Lung (tissue), 12 donors: ENCODE data around the gene PCTP. TPM values are rescaled to one million over a fixed set of nuclear protein-coding genes. Genes with fewer than 3 reads are reported as not detected.

Source experiments
- ATAC-seq: fragments of 200-7000 bp; cut with Tn5 transposase; one replicate; pipeline ENCODE4 v1.9.1; 2020; ENCODE audit warnings: moderate number of reproducible peaks; ENCODE audit not compliant: insufficient read depth, low FRiP score
- DNase-seq, 3 donors: peaks; one replicate each; pipeline ENCODE4 v3.0.0-alpha.2; 2013 to 2017
- H3K27ac ChIP-seq, 2 donors: one replicate each; pipeline ENCODE4 v1.5.1; 2013; ENCODE audit warnings: mild to moderate bottlenecking in 2 of 2, moderate library complexity in 2 of 2, control low read depth in 1 of 2, inconsistent platforms in 1 of 2, low read depth in 1 of 2, low read length in 1 of 2
- H3K27me3 ChIP-seq, 3 donors: one replicate each; pipeline ENCODE4 v1.5.1; 2013; ENCODE audit warnings: low read length in 2 of 3; ENCODE audit not compliant: control insufficient read depth in 3 of 3, insufficient read depth in 3 of 3
- H3K36me3 ChIP-seq, 4 donors: one replicate each; pipeline ENCODE4 v1.5.1; 2013; ENCODE audit warnings: low read length in 4 of 4, mild to moderate bottlenecking in 1 of 4, moderate library complexity in 1 of 4; ENCODE audit not compliant: control insufficient read depth in 4 of 4, insufficient read depth in 4 of 4
- H3K4me1 ChIP-seq, 5 donors: one replicate each; pipeline ENCODE4 v1.5.1; 2013; ENCODE audit warnings: low read length in 5 of 5, mild to moderate bottlenecking in 2 of 5, moderate library complexity in 1 of 5; ENCODE audit not compliant: control insufficient read depth in 5 of 5, insufficient read depth in 5 of 5
- H3K4me3 ChIP-seq: one replicate; pipeline ENCODE4 v1.5.1; 2013; ENCODE audit warnings: mild to moderate bottlenecking, control low read depth, moderate library complexity
- H3K9ac ChIP-seq, 2 donors: one replicate each; pipeline ENCODE4 v1.5.1; 2013; ENCODE audit warnings: low read length in 2 of 2, control low read depth in 1 of 2; ENCODE audit not compliant: insufficient read depth in 1 of 2
- H3K9me3 ChIP-seq, 4 donors: one replicate each; pipeline ENCODE4 v1.5.1; 2013; ENCODE audit warnings: low read length in 3 of 4, mild to moderate bottlenecking in 1 of 4, moderate library complexity in 1 of 4; ENCODE audit not compliant: control insufficient read depth in 4 of 4, insufficient read depth in 3 of 4
- CTCF ChIP-seq: IDR thresholded peaks from 2 replicates; pipeline ENCODE4 v1.5.1; 2012; ENCODE audit warnings: mild to moderate bottlenecking; ENCODE audit errors: control extremely low read depth, extremely low read depth
- WGBS, 2 donors: extraction: QIAGEN DNeasy Blood & Tissue Kit; methylation state at CpG; one replicate each; pipeline ENCODE4 v1.1.7; 2013; 5-methylcytosine and 5-hydroxymethylcytosine counted together
- polyA plus RNA-seq, 2 donors: library from polyadenylated mRNA; stranded (reverse); fragments of 200-250 nt; gene quantifications; one replicate each; pipeline ENCODE4 v1.2.1, GENCODE V29; 2013
- total RNA-seq, 2 donors: library from RNA; depleted of rRNA in 1 of 2; stranded (reverse); fragments of >200 nt in 1 of 2; gene quantifications; one replicate each; pipeline ENCODE4 v1.2.1, GENCODE V29; 2014 to 2021
- donor health status: control.
- donor health status: control.
- donor health status: Bipolar disorder and iron deficiency.
- donor health status: healthy.
- donor health status: DM: yes; HTN: yes; CAD: no.

Gene PCTP
- total and polyA plus RNA-seq, 4 donors: 14.3 to 34.2 (median 19.1) TPM

GRCh38 chr17:55746466-55746865 lies 4.4 kb upstream of the PCTP start:
- no peak for DNase-seq
- Histone ChIP-seq H3K36me3 (no peaks in the 10 kb centered on the region), H3K4me1 (peaks cover 0 to under 1% (median 0%) of the 10 kb centered on the region in 5 donors), H3K9me3 (no peaks in the 10 kb centered on the region), H3K27ac (no peak overlapping the region), H3K9ac (no peak overlapping the region), H3K27me3 (no peaks in the 10 kb centered on the region), H3K4me3 (no peak overlapping the region)
- no peak for TF ChIP-seq CTCF
- 78 to 96% methylated on average over 1 of the region's 1 CpG for WGBS, 2 donors
- ATAC-seq: no peak

GRCh38 chr17:55747209-55747608 lies 3.6 kb upstream of the PCTP start:
- no peak for TF ChIP-seq CTCF
- peaks cover 5 to 7% (median 6%) of the 10 kb centered on the region in 5 donors for H3K4me1 ChIP-seq
- DNase-seq (no peak), ATAC-seq (no peak)
- no peaks in the 10 kb centered on the region for H3K9me3 ChIP-seq
- H3K4me3 ChIP-seq: no peak overlapping the region
- no peak overlapping the region for H3K9ac ChIP-seq
- WGBS, 2 donors: 64 to 77% methylated on average over 3 of the region's 3 CpGs
- H3K36me3 ChIP-seq: no peaks in the 10 kb centered on the region
- no peaks in the 10 kb centered on the region for H3K27me3 ChIP-seq
- H3K27ac ChIP-seq: no peak overlapping the region

- ATAC-seq: no peak
- 97 to 100% methylated on average over 1 of the region's 1 CpG for WGBS, 2 donors
- DNase-seq: no peak
- no peak overlapping the region for H3K27ac ChIP-seq
- H3K27me3 ChIP-seq: no peaks in the 10 kb centered on the region
- H3K9ac ChIP-seq: no peak overlapping the region
- peaks cover 0 to 1% (median under 1%) of the 10 kb centered on the region in 4 donors for H3K36me3 ChIP-seq
- no peak overlapping the region for H3K4me3 ChIP-seq
- no peaks in the 10 kb centered on the region for H3K9me3 ChIP-seq
- peaks cover 5 to 11% (median 7%) of the 10 kb centered on the region in 5 donors for H3K4me1 ChIP-seq
- TF ChIP-seq CTCF: no peak
Observed at GRCh38 chr17:55748841-55749240, 2.0 kb upstream of the PCTP start.

GRCh38 chr17:55749985-55750384 lies 866 bp upstream of the PCTP start:
- no peak for TF ChIP-seq CTCF
- Histone ChIP-seq H3K9ac (no peak overlapping the region), H3K36me3 (peaks cover 0 to 5% (median 1%) of the 10 kb centered on the region in 4 donors), H3K27ac (no peak overlapping the region), H3K4me3 (no peak overlapping the region), H3K4me1 (peaks cover 5 to 11% (median 7%) of the 10 kb centered on the region in 5 donors), H3K9me3 (no peaks in the 10 kb centered on the region), H3K27me3 (no peaks in the 10 kb centered on the region)
- 72 to 88% methylated on average over 4 of the region's 4 CpGs for WGBS, 2 donors
- ATAC-seq (no peak), DNase-seq (no peak)
